Measurements from ENCODE around the gene AWAT1. TPM values are rescaled to one million over a fixed set of nuclear protein-coding genes. Genes with fewer than 3 reads are reported as not detected.

AWAT1 gene
- not detected for polyA plus RNA-seq (2013, experiment 1 of 2)
- polyA plus RNA-seq (2013, experiment 2 of 2) = not detected

- no peak for DNase-seq
- H3K4me2 ChIP-seq (ENCODE audit: low read length, poor library complexity, severe bottlenecking) = no peak within 1 kb of the TSS
- no peak within 1 kb of the TSS for H2BK15ac ChIP-seq (ENCODE audit: low read depth, poor library complexity, severe bottlenecking)
- H2AFZ ChIP-seq (ENCODE audit: low read depth, low read length) = no peak within 1 kb of the TSS
- WGBS = 91% methylated on average over 1 of the region's 3 CpGs
- peaks cover 0 to 53% of the 10 kb centered on the region in 2 experiments for H3K27me3 ChIP-seq (ENCODE audit: control insufficient read depth in 1 of 2, insufficient read depth in 1 of 2, low read length in 2 of 2)
- no peak within 1 kb of the TSS for H3K4me3 ChIP-seq (ENCODE audit: insufficient read depth in 1 of 2, low read depth in 1 of 2, low read length in 2 of 2)
- no peak within 1 kb of the TSS for H3K9ac ChIP-seq (ENCODE audit: low read length)
- H2BK120ac ChIP-seq (ENCODE audit: low read depth, low read length) = no peak within 1 kb of the TSS
- H3K36me3 ChIP-seq (ENCODE audit: control insufficient read depth in 1 of 2, insufficient read depth in 2 of 2, low read depth in 1 of 2, low read length in 2 of 2) = no peaks in the 10 kb centered on the region
- no peak within 1 kb of the TSS for H4K91ac ChIP-seq (ENCODE audit: low read length)
- H3K4me1 ChIP-seq (ENCODE audit: control insufficient read depth, insufficient read depth, low read depth, low read length) = no peaks in the 10 kb centered on the region
- no peak within 1 kb of the TSS for H4K8ac ChIP-seq (ENCODE audit: low read length)
- H3K14ac ChIP-seq (ENCODE audit: low read length in 2 of 2) = no peak within 1 kb of the TSS
- H3K4ac ChIP-seq (ENCODE audit: low read depth in 1 of 2, low read length in 2 of 2) = no peak within 1 kb of the TSS
- H2BK5ac ChIP-seq (ENCODE audit: low read depth, low read length, poor library complexity, severe bottlenecking) = no peak within 1 kb of the TSS
- no peak within 1 kb of the TSS for H3K27ac ChIP-seq (ENCODE audit: low read length, poor library complexity, severe bottlenecking)
- H3K18ac ChIP-seq (ENCODE audit: low read depth in 1 of 2, low read length in 2 of 2) = no peak within 1 kb of the TSS
- no peak within 1 kb of the TSS for H2AK5ac ChIP-seq (ENCODE audit: low read length, severe bottlenecking)
- no peaks in the 10 kb centered on the region for H3K79me1 ChIP-seq (replicated peaks; ENCODE audit: low read length, poor library complexity, severe bottlenecking)
- H2BK12ac ChIP-seq (ENCODE audit: low read length in 2 of 2) = no peak within 1 kb of the TSS
- no peaks in the 10 kb centered on the region for H3K9me3 ChIP-seq (ENCODE audit: control insufficient read depth, low read length)
- H3K23ac ChIP-seq (ENCODE audit: low read length in 2 of 2) = no peak within 1 kb of the TSS
Measured at GRCh38 chrX:70234355-70234754, at the start of gene AWAT1. AWAT1 (plus strand) TSS chrX:70234655; CDS start chrX:70234696, 41 bp downstream.

- Histone ChIP-seq H3K4ac (ENCODE audit: low read depth in 1 of 2, low read length in 2 of 2) (no peak overlapping the region), H3K14ac (ENCODE audit: low read length in 2 of 2) (no peak overlapping the region), H4K8ac (ENCODE audit: low read length) (no peak overlapping the region), H3K4me1 (ENCODE audit: control insufficient read depth, insufficient read depth, low read depth, low read length) (no peaks in the 10 kb centered on the region), H2BK15ac (ENCODE audit: low read depth, poor library complexity, severe bottlenecking) (no peak overlapping the region), H3K4me3 (ENCODE audit: insufficient read depth in 1 of 2, low read depth in 1 of 2, low read length in 2 of 2) (no peak overlapping the region), H2BK120ac (ENCODE audit: low read depth, low read length) (no peak overlapping the region), H3K9ac (ENCODE audit: low read length) (no peak overlapping the region), H3K36me3 (ENCODE audit: control insufficient read depth in 1 of 2, insufficient read depth in 2 of 2, low read depth in 1 of 2, low read length in 2 of 2) (no peaks in the 10 kb centered on the region), H2AK5ac (ENCODE audit: low read length, severe bottlenecking) (no peak overlapping the region), H3K27ac (ENCODE audit: low read length, poor library complexity, severe bottlenecking) (no peak overlapping the region), H3K27me3 (ENCODE audit: control insufficient read depth in 1 of 2, insufficient read depth in 1 of 2, low read length in 2 of 2) (peaks cover 0 to 14% of the 10 kb centered on the region in 2 experiments), H3K9me3 (ENCODE audit: control insufficient read depth, low read length) (peaks cover 11% of the 10 kb centered on the region), H3K18ac (ENCODE audit: low read depth in 1 of 2, low read length in 2 of 2) (no peak overlapping the region), H3K79me1 (replicated peaks; ENCODE audit: low read length, poor library complexity, severe bottlenecking) (no peaks in the 10 kb centered on the region), H4K91ac (ENCODE audit: low read length) (no peak overlapping the region), H3K4me2 (ENCODE audit: low read length, poor library complexity, severe bottlenecking) (no peak overlapping the region), H3K23ac (ENCODE audit: low read length in 2 of 2) (no peak overlapping the region), H2AFZ (ENCODE audit: low read depth, low read length) (no peak overlapping the region), H2BK12ac (ENCODE audit: low read length in 2 of 2) (no peak overlapping the region), H2BK5ac (ENCODE audit: low read depth, low read length, poor library complexity, severe bottlenecking) (no peak overlapping the region)
- DNase-seq = no peak
Measured at GRCh38 chrX:70190225-70190624, 44.2 kb upstream of the AWAT1 start.

GRCh38 chrX:70196961-70197720, 37.3 kb upstream of the AWAT1 start:
- Histone ChIP-seq H2BK12ac (ENCODE audit: low read length in 2 of 2) (no peak overlapping the region), H3K4ac (ENCODE audit: low read depth in 1 of 2, low read length in 2 of 2) (no peak overlapping the region), H2AFZ (ENCODE audit: low read depth, low read length) (no peak overlapping the region), H2BK15ac (ENCODE audit: low read depth, poor library complexity, severe bottlenecking) (no peak overlapping the region), H4K91ac (ENCODE audit: low read length) (no peak overlapping the region), H3K18ac (ENCODE audit: low read depth in 1 of 2, low read length in 2 of 2) (no peak overlapping the region), H3K9ac (ENCODE audit: low read length) (no peak overlapping the region), H3K27me3 (ENCODE audit: control insufficient read depth in 1 of 2, insufficient read depth in 1 of 2, low read length in 2 of 2) (peaks cover 0 to 31% of the 10 kb centered on the region in 2 experiments), H3K36me3 (ENCODE audit: control insufficient read depth in 1 of 2, insufficient read depth in 2 of 2, low read depth in 1 of 2, low read length in 2 of 2) (no peaks in the 10 kb centered on the region), H4K8ac (ENCODE audit: low read length) (no peak overlapping the region), H2BK120ac (ENCODE audit: low read depth, low read length) (no peak overlapping the region), H2BK5ac (ENCODE audit: low read depth, low read length, poor library complexity, severe bottlenecking) (no peak overlapping the region), H3K4me1 (ENCODE audit: control insufficient read depth, insufficient read depth, low read depth, low read length) (no peaks in the 10 kb centered on the region), H3K14ac (ENCODE audit: low read length in 2 of 2) (no peak overlapping the region), H3K27ac (ENCODE audit: low read length, poor library complexity, severe bottlenecking) (no peak overlapping the region), H3K9me3 (ENCODE audit: control insufficient read depth, low read length) (peaks cover 3% of the 10 kb centered on the region), H3K4me2 (ENCODE audit: low read length, poor library complexity, severe bottlenecking) (no peak overlapping the region), H2AK5ac (ENCODE audit: low read length, severe bottlenecking) (no peak overlapping the region), H3K23ac (ENCODE audit: low read length in 2 of 2) (no peak overlapping the region), H3K4me3 (ENCODE audit: insufficient read depth in 1 of 2, low read depth in 1 of 2, low read length in 2 of 2) (no peak overlapping the region), H3K79me1 (replicated peaks; ENCODE audit: low read length, poor library complexity, severe bottlenecking) (no peaks in the 10 kb centered on the region)
- peak; percentile 45 for DNase-seq
- WGBS = 4% methylated on average over 9 of the region's 12 CpGs

GRCh38 chrX:70201732-70202131, 32.7 kb upstream of the AWAT1 start:
- no peak overlapping the region for H4K91ac ChIP-seq (ENCODE audit: low read length)
- no peak overlapping the region for H2BK12ac ChIP-seq (ENCODE audit: low read length in 2 of 2)
- no peak overlapping the region for H3K27ac ChIP-seq (ENCODE audit: low read length, poor library complexity, severe bottlenecking)
- H3K27me3 ChIP-seq (ENCODE audit: control insufficient read depth in 1 of 2, insufficient read depth in 1 of 2, low read length in 2 of 2) = peaks cover 0 to 63% of the 10 kb centered on the region in 2 experiments
- H3K9me3 ChIP-seq (ENCODE audit: control insufficient read depth, low read length) = no peaks in the 10 kb centered on the region
- no peak overlapping the region for H3K18ac ChIP-seq (ENCODE audit: low read depth in 1 of 2, low read length in 2 of 2)
- H2AK5ac ChIP-seq (ENCODE audit: low read length, severe bottlenecking) = no peak overlapping the region
- DNase-seq = no peak
- H2BK120ac ChIP-seq (ENCODE audit: low read depth, low read length) = no peak overlapping the region
- no peak overlapping the region for H2BK5ac ChIP-seq (ENCODE audit: low read depth, low read length, poor library complexity, severe bottlenecking)
- 100% methylated on average over 2 of the region's 5 CpGs for WGBS
- no peak overlapping the region for H2BK15ac ChIP-seq (ENCODE audit: low read depth, poor library complexity, severe bottlenecking)
- no peaks in the 10 kb centered on the region for H3K79me1 ChIP-seq (replicated peaks; ENCODE audit: low read length, poor library complexity, severe bottlenecking)
- no peak overlapping the region for H3K9ac ChIP-seq (ENCODE audit: low read length)
- no peak overlapping the region for H3K4me2 ChIP-seq (ENCODE audit: low read length, poor library complexity, severe bottlenecking)
- H2AFZ ChIP-seq (ENCODE audit: low read depth, low read length) = no peak overlapping the region
- no peaks in the 10 kb centered on the region for H3K36me3 ChIP-seq (ENCODE audit: control insufficient read depth in 1 of 2, insufficient read depth in 2 of 2, low read depth in 1 of 2, low read length in 2 of 2)
- no peaks in the 10 kb centered on the region for H3K4me1 ChIP-seq (ENCODE audit: control insufficient read depth, insufficient read depth, low read depth, low read length)
- H4K8ac ChIP-seq (ENCODE audit: low read length) = no peak overlapping the region
- no peak overlapping the region for H3K23ac ChIP-seq (ENCODE audit: low read length in 2 of 2)
- H3K4me3 ChIP-seq (ENCODE audit: insufficient read depth in 1 of 2, low read depth in 1 of 2, low read length in 2 of 2) = no peak overlapping the region
- H3K4ac ChIP-seq (ENCODE audit: low read depth in 1 of 2, low read length in 2 of 2) = no peak overlapping the region
- no peak overlapping the region for H3K14ac ChIP-seq (ENCODE audit: low read length in 2 of 2)

Data from mesenchymal stem cell (in vitro differentiated cells and primary cell).